GM19238 (cell line): ENCODE measurements around the gene BEST1.

Source experiments
- DNase-seq: peaks from one replicate; pipeline ENCODE4 v3.0.0; 2011; ENCODE audit warnings: low spot score; ENCODE audit not compliant: insufficient read length

BEST1 gene

GRCh38 chr11:61950035-61950547 lies at the start of gene BEST1:
Gene BEST1, plus strand, starts transcription at chr11:61950351. Its CDS starts 1,456 bp downstream, at chr11:61951807.
- no peak for DNase-seq

- no peak for DNase-seq
Measured at GRCh38 chr11:61901397-61901796, 48.8 kb upstream of the BEST1 start.

DNA sequence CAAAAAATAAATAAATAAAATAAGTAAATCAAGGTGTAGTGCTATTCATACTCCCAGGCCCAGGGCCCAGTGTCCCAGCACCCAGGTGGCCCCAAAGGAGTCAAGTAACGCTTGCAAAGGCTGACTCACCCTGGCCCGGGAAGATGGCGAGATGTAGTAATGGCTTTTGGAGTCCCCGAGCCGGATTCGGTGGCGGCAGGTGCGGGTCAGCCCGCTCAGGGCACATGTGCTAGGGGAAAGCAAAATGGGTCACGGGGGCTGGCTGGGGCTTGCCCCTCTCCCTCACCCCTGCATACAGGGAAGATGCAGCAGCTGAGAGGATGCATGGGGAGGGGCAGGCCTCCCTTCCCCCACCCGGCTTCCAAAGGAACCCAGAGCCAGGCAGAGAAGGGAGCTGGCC lies 47.8 kb upstream of the BEST1 start:
- no peak for DNase-seq

DNA sequence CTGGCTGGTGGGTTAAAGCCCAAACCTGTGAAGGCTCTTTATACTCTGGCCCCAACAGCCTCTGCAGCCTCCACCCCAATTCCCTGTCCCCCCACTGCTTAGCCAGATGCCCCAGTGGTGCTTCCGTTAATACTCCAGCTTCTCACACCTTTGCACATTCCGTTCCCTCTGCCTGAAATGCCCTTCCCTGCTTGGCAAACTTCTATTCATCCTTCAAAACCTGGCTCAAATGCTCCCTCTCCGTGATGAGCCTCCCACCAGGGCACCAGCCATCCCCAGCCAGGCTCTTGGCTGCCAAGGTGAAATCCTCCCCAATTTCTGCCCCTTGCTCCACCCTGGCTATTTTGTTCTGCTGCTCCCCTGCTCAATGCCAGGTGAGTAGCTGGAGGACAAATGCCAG lies 46.3 kb upstream of the BEST1 start:
- DNase-seq, result no peak

GRCh38 chr11:61904539-61905048 lies 45.6 kb upstream of the BEST1 start:
- DNase-seq, result no peak

GRCh38 chr11:61905067-61905696 lies 45.0 kb upstream of the BEST1 start:
- no peak for DNase-seq

DNA sequence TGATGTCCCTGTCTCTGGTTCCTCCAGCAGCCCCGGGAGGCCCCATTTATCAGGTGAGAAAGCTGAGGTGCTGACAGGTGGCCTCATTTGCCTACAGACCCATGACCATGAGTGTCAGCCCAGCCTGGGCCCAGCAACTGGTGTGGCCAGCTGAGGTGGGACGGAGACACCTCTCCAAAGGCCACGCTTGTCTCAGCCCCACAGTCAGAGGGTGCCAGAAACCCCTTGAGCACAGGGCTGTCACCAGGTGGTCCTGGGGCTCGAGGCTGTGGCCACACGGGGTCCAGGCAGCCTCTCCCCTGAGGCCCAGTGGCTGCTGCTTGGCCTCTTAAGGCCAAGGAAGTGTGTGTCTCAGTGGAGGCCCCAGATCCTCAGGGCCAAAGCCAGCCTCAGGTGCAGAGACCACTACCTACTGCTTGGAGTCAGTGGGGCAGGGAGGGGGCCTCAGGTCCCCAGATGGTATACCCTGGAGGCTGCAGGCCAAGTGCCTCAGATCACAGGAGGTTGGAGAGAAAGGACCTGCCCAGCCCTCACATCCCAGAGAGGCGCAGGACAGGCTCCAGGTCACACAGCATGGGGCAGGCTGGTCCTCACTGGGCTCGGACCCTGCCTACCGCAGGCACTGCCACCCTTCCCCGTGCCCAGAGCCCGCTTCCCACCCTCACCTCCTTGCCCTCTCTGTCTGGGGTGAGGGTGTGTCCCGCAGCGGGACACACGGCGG lies 44.2 kb upstream of the BEST1 start:
- no peak for DNase-seq

DNA sequence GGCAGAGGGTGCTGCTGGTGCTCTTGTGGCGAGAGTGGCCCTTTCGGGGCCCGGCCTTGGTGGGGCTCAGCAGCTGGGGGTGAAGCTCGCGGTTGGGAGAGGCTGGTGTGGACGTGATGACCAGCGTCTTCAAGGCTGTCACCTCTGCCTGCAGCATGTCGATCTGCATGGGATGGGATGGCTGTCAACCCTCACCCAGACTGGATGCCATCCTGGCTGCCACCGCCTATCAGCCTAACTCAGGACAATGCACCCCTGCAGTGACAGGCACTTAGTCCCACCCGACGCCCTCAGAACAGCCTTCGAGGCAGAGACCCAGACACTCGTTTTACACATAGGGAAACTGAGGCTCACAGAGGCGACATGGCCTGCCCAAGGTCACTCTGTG lies 43.6 kb upstream of the BEST1 start:
- no peak for DNase-seq

GRCh38 chr11:61907282-61907681 lies 42.9 kb upstream of the BEST1 start:
- DNase-seq, result no peak

DNA sequence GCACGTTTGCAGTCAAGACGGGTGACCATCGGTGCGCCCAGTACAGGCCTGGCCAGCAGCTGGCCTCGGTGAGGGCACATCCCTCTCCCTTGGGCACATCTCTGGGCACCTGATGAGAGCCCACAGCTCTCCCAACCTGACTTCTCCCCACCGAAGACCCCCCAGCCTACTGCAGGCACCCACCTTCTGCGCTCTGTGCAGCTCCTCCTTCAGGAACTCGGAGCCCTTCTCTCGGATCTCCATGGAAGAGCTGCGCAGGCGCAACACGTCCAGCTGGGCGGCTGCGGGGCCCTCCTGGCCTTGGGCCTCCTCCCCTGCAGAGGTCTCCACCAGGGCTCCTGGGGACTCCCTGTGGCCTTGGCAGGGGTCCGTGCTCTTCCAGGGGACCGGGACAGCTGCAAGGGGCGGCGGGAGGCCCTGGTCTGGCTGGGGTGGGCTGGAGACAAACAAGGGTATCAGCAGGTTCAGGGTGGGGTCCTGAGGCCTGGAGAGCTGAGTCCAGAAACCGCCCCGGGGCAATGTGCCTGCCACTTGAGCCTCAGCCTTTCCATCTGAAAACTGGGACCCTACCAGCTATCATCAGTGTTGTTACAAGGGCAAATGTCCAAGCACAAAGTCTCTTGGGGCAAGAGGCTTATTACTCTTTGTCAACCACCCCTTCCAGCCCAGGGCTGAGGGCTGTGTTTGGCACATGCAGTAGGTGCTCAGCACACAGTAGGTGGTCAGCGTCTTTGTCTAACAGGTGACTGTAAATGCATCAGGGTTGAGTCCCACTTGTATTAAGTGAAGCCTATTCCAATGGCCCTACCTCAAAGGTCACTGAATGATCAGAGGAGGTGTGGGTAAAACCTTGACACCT lies 42.1 kb upstream of the BEST1 start:
- no peak for DNase-seq

- DNase-seq, result no peak
Measured at GRCh38 chr11:61908730-61909316, 41.3 kb upstream of the BEST1 start.

- DNase-seq, result no peak
Measured at GRCh38 chr11:61910187-61911127, 39.7 kb upstream of the BEST1 start.

DNA sequence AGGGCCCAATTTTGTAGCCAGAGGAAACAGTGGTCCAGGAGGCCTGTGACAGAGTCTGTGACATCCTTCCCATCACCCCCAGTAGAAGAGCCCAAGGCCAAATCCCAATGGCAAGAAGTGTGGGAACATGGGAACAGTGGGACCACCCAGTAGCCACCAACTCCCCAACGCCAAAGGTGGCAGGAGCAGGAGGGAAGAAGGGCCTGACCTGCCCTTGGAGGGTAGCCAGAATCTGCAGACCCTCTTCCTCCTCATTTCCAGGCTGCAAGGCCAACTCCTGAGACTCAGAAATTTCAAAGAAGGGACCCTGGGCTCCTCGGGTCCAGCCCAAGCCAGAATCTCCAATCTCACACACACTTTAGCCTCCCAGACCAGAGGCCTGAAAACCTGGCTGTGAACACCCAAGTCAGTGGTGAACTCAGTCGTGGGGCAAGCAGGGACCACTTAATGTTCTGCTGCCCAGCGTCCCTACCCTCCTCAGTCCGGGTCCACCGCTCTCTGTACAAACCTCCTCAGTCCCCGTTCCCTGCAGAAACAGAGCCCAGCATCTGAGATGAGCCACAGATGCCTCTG lies 38.9 kb upstream of the BEST1 start:
- DNase-seq, result no peak

DNA sequence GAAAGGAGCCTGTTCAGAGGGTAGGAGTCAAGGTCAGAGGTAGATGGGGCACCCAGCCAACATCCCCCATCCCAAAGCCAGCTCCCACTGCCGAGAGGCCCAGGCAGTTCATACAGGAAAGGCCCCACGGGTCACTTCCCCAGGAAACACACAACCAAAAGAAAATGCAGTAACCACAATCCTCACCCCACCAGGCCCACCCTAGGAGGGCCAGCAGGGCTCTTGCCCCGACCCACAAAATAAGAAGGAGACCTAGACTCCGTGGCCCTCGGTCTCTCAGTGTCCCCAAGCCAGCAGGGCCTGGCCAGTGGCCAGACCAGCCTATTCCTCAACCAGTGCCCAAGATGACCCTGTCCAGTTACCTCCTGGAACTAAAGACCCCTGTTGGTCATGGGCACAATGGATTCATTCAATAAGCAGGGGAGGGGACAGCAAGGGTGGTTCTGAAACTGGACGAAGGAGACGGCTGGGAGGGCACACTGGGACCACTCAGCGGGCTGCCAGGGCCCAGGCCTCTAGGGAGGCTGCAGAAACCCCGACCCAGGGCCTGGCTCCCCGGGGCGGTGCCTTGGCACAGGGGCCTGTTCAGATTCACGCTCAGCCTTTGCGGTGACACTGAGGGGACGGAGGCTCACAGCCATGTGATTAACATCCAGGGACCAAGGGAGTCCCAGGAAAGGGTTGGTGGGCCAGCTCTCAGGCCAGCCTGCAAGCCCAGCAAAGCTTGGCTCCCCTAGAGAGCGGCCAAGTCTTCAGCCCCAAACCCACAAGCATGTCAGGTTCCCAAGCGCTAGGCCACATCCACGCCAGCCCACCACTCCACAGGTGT lies 38.2 kb upstream of the BEST1 start:
- no peak for DNase-seq

DNA sequence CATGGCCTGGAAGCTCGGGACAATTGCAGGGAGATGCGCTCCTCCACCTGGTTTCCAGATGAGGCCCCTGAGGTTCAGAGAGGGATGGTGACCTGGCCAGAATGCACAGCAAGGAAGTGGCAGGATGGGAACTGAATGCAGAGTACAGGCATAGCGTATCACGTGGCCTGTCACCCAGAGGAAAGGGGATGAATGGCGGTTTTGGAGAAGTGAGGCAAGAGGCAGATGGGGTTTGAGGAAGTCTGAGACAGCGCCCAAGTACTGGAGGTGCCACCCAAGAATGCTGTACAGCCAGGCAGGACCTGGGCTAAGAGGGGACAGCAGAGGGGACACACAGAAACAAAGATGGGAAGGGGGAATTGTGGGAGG lies 37.6 kb upstream of the BEST1 start:
- no peak for DNase-seq

- DNase-seq, result no peak
Measured at GRCh38 chr11:61912991-61913698, 37.0 kb upstream of the BEST1 start.

DNA sequence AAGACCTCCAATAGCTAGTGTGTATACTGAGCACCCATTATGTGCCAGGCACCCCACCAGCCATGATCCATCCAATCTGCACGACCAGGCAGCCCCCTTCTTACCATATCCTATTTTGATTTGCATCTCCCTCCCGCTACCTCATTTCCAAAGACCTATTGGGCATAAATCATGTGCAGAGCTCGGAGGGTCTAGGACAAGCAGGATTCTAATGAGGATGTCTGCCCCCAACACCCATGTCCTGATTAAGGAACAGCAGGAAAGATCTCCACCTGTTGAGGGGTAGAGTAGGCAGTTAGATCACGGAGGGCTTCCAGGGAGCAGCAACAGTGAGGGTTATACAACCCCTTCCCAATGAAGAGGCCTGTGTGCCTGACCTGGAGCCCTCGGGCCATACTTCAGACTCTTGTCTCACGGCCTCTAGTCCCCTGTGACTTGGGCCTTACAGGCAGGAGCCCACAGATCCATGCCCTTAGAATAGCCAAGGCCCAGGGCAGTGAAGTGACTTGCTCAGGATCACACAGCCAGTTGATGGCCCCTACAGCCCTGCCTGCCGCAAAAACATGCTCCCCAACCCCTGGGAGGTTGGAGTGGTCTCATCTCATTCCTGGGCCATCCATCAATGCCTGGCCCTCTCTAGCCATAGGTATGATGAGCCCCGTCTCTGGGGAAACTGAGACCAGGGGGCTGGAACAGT lies 36.3 kb upstream of the BEST1 start:
- DNase-seq, result no peak
